ENCODE data around the gene MSI2.

The MSI2 gene

GRCh38 chr17:57518587-57519581 lies 262.6 kb downstream of the MSI2 start:
- Histone ChIP-seq H3K9me3 (ENCODE audit: low read depth, low read length) (no peaks in the 10 kb centered on the region), H3K27ac (no peak overlapping the region), H3K36me3 (ENCODE audit: insufficient read depth, low read length) (no peaks in the 10 kb centered on the region), H3K9ac (ENCODE audit: insufficient read length) (no peak overlapping the region), H3K4me3 (no peak overlapping the region)
- DNase-seq (ENCODE audit: low read depth, low spot score): no peak
- TF ChIP-seq EZH2 (IDR thresholded peaks at IDR 0.05) (no peak), POLR2AphosphoS5 (IDR thresholded peaks at IDR 0.05; ENCODE audit: borderline replicate concordance, low read depth, low read length) (no peak), FOXP2 (optimal IDR thresholded peaks at IDR 0.05; ENCODE audit: control extremely low read depth, extremely low read length, insufficient read depth) (no peak)

- no peak overlapping the region for H3K27ac ChIP-seq
- H3K36me3 ChIP-seq (ENCODE audit: insufficient read depth, low read length): no peaks in the 10 kb centered on the region
- no peak for TF ChIP-seq FOXP2 (optimal IDR thresholded peaks at IDR 0.05; ENCODE audit: control extremely low read depth, extremely low read length, insufficient read depth)
- no peak overlapping the region for H3K9ac ChIP-seq (ENCODE audit: insufficient read length)
- DNase-seq (ENCODE audit: low read depth, low spot score): no peak
- H3K9me3 ChIP-seq (ENCODE audit: low read depth, low read length): no peaks in the 10 kb centered on the region
- no peak overlapping the region for H3K4me3 ChIP-seq
Measured at GRCh38 chr17:57519800-57520199, 263.5 kb downstream of the MSI2 start.

GRCh38 chr17:57521606-57522005 lies 265.3 kb downstream of the MSI2 start:
- Histone ChIP-seq H3K9me3 (ENCODE audit: low read depth, low read length) (no peaks in the 10 kb centered on the region), H3K27ac (no peak overlapping the region), H3K4me3 (no peak overlapping the region), H3K36me3 (ENCODE audit: insufficient read depth, low read length) (no peaks in the 10 kb centered on the region), H3K9ac (ENCODE audit: insufficient read length) (no peak overlapping the region)
- no peak for DNase-seq (ENCODE audit: low read depth, low spot score)
- TF ChIP-seq POLR2AphosphoS5 (IDR thresholded peaks at IDR 0.05; ENCODE audit: borderline replicate concordance, low read depth, low read length): no peak
- no peak for TF ChIP-seq FOXP2 (optimal IDR thresholded peaks at IDR 0.05; ENCODE audit: control extremely low read depth, extremely low read length, insufficient read depth)
- no peak for TF ChIP-seq EZH2 (IDR thresholded peaks at IDR 0.05)

- TF ChIP-seq EZH2 (IDR thresholded peaks at IDR 0.05) (no peak), POLR2AphosphoS5 (IDR thresholded peaks at IDR 0.05; ENCODE audit: borderline replicate concordance, low read depth, low read length) (no peak), FOXP2 (optimal IDR thresholded peaks at IDR 0.05; ENCODE audit: control extremely low read depth, extremely low read length, insufficient read depth) (no peak)
- no peak for DNase-seq (ENCODE audit: low read depth, low spot score)
- H3K9me3 ChIP-seq (ENCODE audit: low read depth, low read length): no peaks in the 10 kb centered on the region
- no peak overlapping the region for H3K9ac ChIP-seq (ENCODE audit: insufficient read length)
- no peaks in the 10 kb centered on the region for H3K36me3 ChIP-seq (ENCODE audit: insufficient read depth, low read length)
- no peak overlapping the region for H3K4me3 ChIP-seq
- no peak overlapping the region for H3K27ac ChIP-seq
Measured at GRCh38 chr17:57522042-57523005, 266.0 kb downstream of the MSI2 start.

GRCh38 chr17:57523926-57524632 lies 267.8 kb downstream of the MSI2 start:
- DNase-seq (ENCODE audit: low read depth, low spot score): no peak
- no peak overlapping the region for H3K9ac ChIP-seq (ENCODE audit: insufficient read length)

GRCh38 chr17:57524839-57525568 lies 268.7 kb downstream of the MSI2 start:
- H3K9ac ChIP-seq (ENCODE audit: insufficient read length): no peak overlapping the region
- DNase-seq (ENCODE audit: low read depth, low spot score): no peak
- no peaks in the 10 kb centered on the region for H3K9me3 ChIP-seq (ENCODE audit: low read depth, low read length)
- H3K4me3 ChIP-seq: no peak overlapping the region
- no peak for TF ChIP-seq EZH2 (IDR thresholded peaks at IDR 0.05)
- TF ChIP-seq FOXP2 (optimal IDR thresholded peaks at IDR 0.05; ENCODE audit: control extremely low read depth, extremely low read length, insufficient read depth): no peak
- no peak for TF ChIP-seq POLR2AphosphoS5 (IDR thresholded peaks at IDR 0.05; ENCODE audit: borderline replicate concordance, low read depth, low read length)
- no peak overlapping the region for H3K27ac ChIP-seq
- no peaks in the 10 kb centered on the region for H3K36me3 ChIP-seq (ENCODE audit: insufficient read depth, low read length)

More at GRCh38 chr17:57523926-57524632, 267.8 kb downstream of the MSI2 start:
- Histone ChIP-seq H3K36me3 (ENCODE audit: insufficient read depth, low read length) (no peaks in the 10 kb centered on the region), H3K9me3 (ENCODE audit: low read depth, low read length) (no peaks in the 10 kb centered on the region), H3K27ac (no peak overlapping the region), H3K4me3 (no peak overlapping the region)
- TF ChIP-seq FOXP2 (optimal IDR thresholded peaks at IDR 0.05; ENCODE audit: control extremely low read depth, extremely low read length, insufficient read depth): no peak
- TF ChIP-seq POLR2AphosphoS5 (IDR thresholded peaks at IDR 0.05; ENCODE audit: borderline replicate concordance, low read depth, low read length): no peak
- no peak for TF ChIP-seq EZH2 (IDR thresholded peaks at IDR 0.05)

GRCh38 chr17:57527221-57528057 lies 271.1 kb downstream of the MSI2 start:
- Histone ChIP-seq H3K9me3 (ENCODE audit: low read depth, low read length) (no peaks in the 10 kb centered on the region), H3K4me3 (no peak overlapping the region), H3K9ac (ENCODE audit: insufficient read length) (no peak overlapping the region), H3K36me3 (ENCODE audit: insufficient read depth, low read length) (no peaks in the 10 kb centered on the region), H3K27ac (no peak overlapping the region)
- TF ChIP-seq EZH2 (IDR thresholded peaks at IDR 0.05): no peak
- TF ChIP-seq POLR2AphosphoS5 (IDR thresholded peaks at IDR 0.05; ENCODE audit: borderline replicate concordance, low read depth, low read length): no peak
- TF ChIP-seq FOXP2 (optimal IDR thresholded peaks at IDR 0.05; ENCODE audit: control extremely low read depth, extremely low read length, insufficient read depth): no peak
- DNase-seq (ENCODE audit: low read depth, low spot score): no peak

Data from SK-N-MC (cell line).